Measurements from ENCODE around the gene TMTC1. TPM values are rescaled to one million over a fixed set of nuclear protein-coding genes. Genes with fewer than 3 reads are reported as not detected.

The TMTC1 gene
- total RNA-seq, 2 experiments from 2014 or later: not detected

- ChIA-PET POLR2A (no interaction called here), CTCF (no interaction called here)
- H3K9me3 Mint-ChIP-seq: peaks cover 12% of the 10 kb centered on the region
- no peak overlapping the region for H3K4me3 Mint-ChIP-seq
- H3K27me3 Mint-ChIP-seq: no peaks in the 10 kb centered on the region
- H3K4me1 Mint-ChIP-seq: no peaks in the 10 kb centered on the region
- no peak overlapping the region for H3K27ac Mint-ChIP-seq
- H3K36me3 Mint-ChIP-seq (ENCODE audit: low read depth): no peaks in the 10 kb centered on the region
- DNase-seq: no peak
Measured at GRCh38 chr12:29794862-29795261, 11.1 kb upstream of the TMTC1 start.

GRCh38 chr12:29792853-29793252 is 9.1 kb upstream of the TMTC1 start:
- no peak overlapping the region for H3K4me3 Mint-ChIP-seq
- no peaks in the 10 kb centered on the region for H3K27me3 Mint-ChIP-seq
- no peak overlapping the region for H3K27ac Mint-ChIP-seq
- CTCF ChIA-PET: no interaction called here
- POLR2A ChIA-PET: no interaction called here
- no peaks in the 10 kb centered on the region for H3K36me3 Mint-ChIP-seq (ENCODE audit: low read depth)
- no peak for DNase-seq
- H3K9me3 Mint-ChIP-seq: peaks cover 15% of the 10 kb centered on the region
- H3K4me1 Mint-ChIP-seq: no peaks in the 10 kb centered on the region

- ChIA-PET CTCF (no interaction called here), POLR2A (no interaction called here)
- Mint-ChIP-seq H3K9me3 (peaks cover 15% of the 10 kb centered on the region), H3K4me1 (no peaks in the 10 kb centered on the region), H3K27ac (no peak overlapping the region), H3K36me3 (ENCODE audit: low read depth) (no peaks in the 10 kb centered on the region), H3K27me3 (no peaks in the 10 kb centered on the region), H3K4me3 (no peak overlapping the region)
- DNase-seq: no peak
Measured at GRCh38 chr12:29792132-29792531, 8.4 kb upstream of the TMTC1 start.

- CTCF ChIA-PET: no interaction called here
- Mint-ChIP-seq H3K27me3 (peaks cover 49% of the 10 kb centered on the region), H3K36me3 (ENCODE audit: low read depth) (no peaks in the 10 kb centered on the region), H3K4me1 (peaks cover 5% of the 10 kb centered on the region), H3K9me3 (no peaks in the 10 kb centered on the region), H3K27ac (no peak overlapping the region), H3K4me3 (no peak overlapping the region)
- POLR2A ChIA-PET: no interaction called here
- DNase-seq: no peak
Measured at GRCh38 chr12:29782871-29783772, 620 bp downstream of the TMTC1 start.

GRCh38 chr12:29782285-29782870 is 1.4 kb downstream of the TMTC1 start:
- POLR2A ChIA-PET: no interaction called here
- Mint-ChIP-seq H3K4me3 (no peak overlapping the region), H3K27ac (no peak overlapping the region), H3K4me1 (peaks cover 5% of the 10 kb centered on the region), H3K36me3 (ENCODE audit: low read depth) (no peaks in the 10 kb centered on the region), H3K9me3 (no peaks in the 10 kb centered on the region), H3K27me3 (peaks cover 49% of the 10 kb centered on the region)
- DNase-seq: no peak
- CTCF ChIA-PET: no interaction called here

- DNase-seq: no peak
- no peak overlapping the region for H3K4me3 Mint-ChIP-seq
- POLR2A ChIA-PET: no interaction called here
- peaks cover 49% of the 10 kb centered on the region for H3K27me3 Mint-ChIP-seq
- H3K4me1 Mint-ChIP-seq: peaks cover 5% of the 10 kb centered on the region
- no peak overlapping the region for H3K27ac Mint-ChIP-seq
- CTCF ChIA-PET: no interaction called here
- no peaks in the 10 kb centered on the region for H3K9me3 Mint-ChIP-seq
- no peaks in the 10 kb centered on the region for H3K36me3 Mint-ChIP-seq (ENCODE audit: low read depth)
Measured at GRCh38 chr12:29781705-29782266, 2.0 kb downstream of the TMTC1 start.

- ChIA-PET CTCF (interaction anchor here (0.8 kb wide), 1 partner anchor 10 kb away, joined by 3 read pairs; no protein-coding TSS in a partner anchor), POLR2A (no interaction called here)
- no peaks in the 10 kb centered on the region for H3K9me3 Mint-ChIP-seq
- no peak overlapping the region for H3K4me3 Mint-ChIP-seq
- peaks cover 5% of the 10 kb centered on the region for H3K4me1 Mint-ChIP-seq
- H3K27me3 Mint-ChIP-seq: peaks cover 47% of the 10 kb centered on the region
- no peaks in the 10 kb centered on the region for H3K36me3 Mint-ChIP-seq (ENCODE audit: low read depth)
- DNase-seq: no peak
- H3K27ac Mint-ChIP-seq: no peak overlapping the region
Measured at GRCh38 chr12:29781188-29781587, 2.6 kb downstream of the TMTC1 start.

- Mint-ChIP-seq H3K36me3 (ENCODE audit: low read depth) (no peaks in the 10 kb centered on the region), H3K27me3 (peaks cover 40% of the 10 kb centered on the region), H3K4me3 (no peak overlapping the region), H3K27ac (no peak overlapping the region), H3K4me1 (peaks cover 5% of the 10 kb centered on the region), H3K9me3 (peaks cover 5% of the 10 kb centered on the region)
- ChIA-PET CTCF (interaction anchor here (0.6 kb wide), 1 partner anchor 968 kb away, joined by 3 read pairs; no protein-coding TSS in a partner anchor), POLR2A (no interaction called here)
- DNase-seq: no peak
Measured at GRCh38 chr12:29780084-29780483, 3.7 kb downstream of the TMTC1 start.

GRCh38 chr12:29778531-29778930 is 5.2 kb downstream of the TMTC1 start:
- Mint-ChIP-seq H3K4me3 (no peak overlapping the region), H3K4me1 (peaks cover 5% of the 10 kb centered on the region), H3K27ac (no peak overlapping the region), H3K36me3 (ENCODE audit: low read depth) (no peaks in the 10 kb centered on the region), H3K9me3 (peaks cover 12% of the 10 kb centered on the region), H3K27me3 (peaks cover 34% of the 10 kb centered on the region)
- ChIA-PET CTCF (interaction anchor here (1.2 kb wide), 1 partner anchor 16 kb away, joined by 3 read pairs; no protein-coding TSS in a partner anchor), POLR2A (no interaction called here)
- DNase-seq: no peak

- H3K27me3 Mint-ChIP-seq: no peaks in the 10 kb centered on the region
- H3K9me3 Mint-ChIP-seq: peaks cover 12% of the 10 kb centered on the region
- DNase-seq: no peak
- ChIA-PET CTCF (no interaction called here), POLR2A (no interaction called here)
- H3K27ac Mint-ChIP-seq: no peak overlapping the region
- no peak overlapping the region for H3K4me3 Mint-ChIP-seq
- no peaks in the 10 kb centered on the region for H3K36me3 Mint-ChIP-seq (ENCODE audit: low read depth)
- no peaks in the 10 kb centered on the region for H3K4me1 Mint-ChIP-seq
Measured at GRCh38 chr12:29773076-29773475, 10.7 kb downstream of the TMTC1 start.

- Mint-ChIP-seq H3K9me3 (peaks cover 12% of the 10 kb centered on the region), H3K36me3 (ENCODE audit: low read depth) (no peaks in the 10 kb centered on the region)
- POLR2A ChIA-PET: no interaction called here
Measured at GRCh38 chr12:29771786-29772185, 12.0 kb downstream of the TMTC1 start.

GRCh38 chr12:29771165-29771564 is 12.6 kb downstream of the TMTC1 start:
- H3K4me1 Mint-ChIP-seq: no peaks in the 10 kb centered on the region
- no peaks in the 10 kb centered on the region for H3K36me3 Mint-ChIP-seq (ENCODE audit: low read depth)
- POLR2A ChIA-PET: no interaction called here
- H3K27me3 Mint-ChIP-seq: no peaks in the 10 kb centered on the region
- no peak overlapping the region for H3K4me3 Mint-ChIP-seq
- DNase-seq: no peak
- H3K9me3 Mint-ChIP-seq: peaks cover 12% of the 10 kb centered on the region
- CTCF ChIA-PET: interaction anchor here (0.6 kb wide), 1 partner anchor 10 kb away, joined by 3 read pairs; no protein-coding TSS in a partner anchor
- H3K27ac Mint-ChIP-seq: no peak overlapping the region

More at GRCh38 chr12:29771786-29772185, 12.0 kb downstream of the TMTC1 start:
- Mint-ChIP-seq H3K27ac (no peak overlapping the region), H3K27me3 (no peaks in the 10 kb centered on the region), H3K4me3 (no peak overlapping the region), H3K4me1 (no peaks in the 10 kb centered on the region)
- no peak for DNase-seq
- CTCF ChIA-PET: no interaction called here

- DNase-seq: no peak
- Mint-ChIP-seq H3K27ac (no peak overlapping the region), H3K36me3 (ENCODE audit: low read depth) (no peaks in the 10 kb centered on the region), H3K9me3 (peaks cover 3% of the 10 kb centered on the region), H3K27me3 (no peaks in the 10 kb centered on the region), H3K4me1 (no peaks in the 10 kb centered on the region), H3K4me3 (no peak overlapping the region)
- ChIA-PET POLR2A (no interaction called here), CTCF (no interaction called here)
Measured at GRCh38 chr12:29769162-29769858, 14.4 kb downstream of the TMTC1 start.
